CD8-positive, alpha-beta memory T cell (primary cell): Measurements from ENCODE around the gene CAPG. TPM values are rescaled to one million over a fixed set of nuclear protein-coding genes. Genes with fewer than 3 reads are reported as not detected.
A peak's percentile ranks its signal among the peaks of the same experiment; 100 is the strongest.

Experiments used
- CTCF ChIA-PET: fragments of 350-600 bp; sonication (Branson Sonifier 250); formaldehyde crosslinking; loops from one replicate; lab custom pipeline; 2021; ENCODE audit warnings: antibody characterized with exemption; lab: Charles Lee
- POLR2A ChIA-PET: fragments of 350-600 bp; sonication (Branson Sonifier 250); formaldehyde crosslinking; loops from one replicate; lab custom pipeline; 2021; ENCODE audit warnings: antibody characterized with exemption; lab: Charles Lee
- DNase-seq, 5 donors: peaks; one replicate each; pipeline versions ENCODE4 v3.0.0 to v3.0.0-alpha.2; 2020 to 2022; ENCODE audit warnings: mixed read lengths in 1 of 5
- H3K27ac ChIP-seq: one replicate; pipeline ENCODE4 v1.7.0; 2013; ENCODE audit warnings: low read depth, mild to moderate bottlenecking, low read length, moderate library complexity
- H3K27me3 ChIP-seq: 2 replicates; pipeline ENCODE4 v1.7.0; 2013; ENCODE audit warnings: low read length, mild to moderate bottlenecking; ENCODE audit not compliant: insufficient read depth, poor library complexity, severe bottlenecking
- H3K36me3 ChIP-seq: 2 replicates; pipeline ENCODE4 v1.7.0; 2013; ENCODE audit warnings: mild to moderate bottlenecking, low read length, moderate library complexity; ENCODE audit not compliant: insufficient read depth
- H3K4me1 ChIP-seq: 2 replicates; pipeline ENCODE4 v1.7.0; 2013; ENCODE audit warnings: mild to moderate bottlenecking, low read length, moderate library complexity; ENCODE audit not compliant: insufficient read depth
- H3K4me3 ChIP-seq: 2 replicates; pipeline ENCODE4 v1.7.0; 2013; ENCODE audit warnings: mild to moderate bottlenecking, low read length
- H3K9me3 ChIP-seq: 2 replicates; pipeline ENCODE4 v1.7.0; 2013; ENCODE audit warnings: mild to moderate bottlenecking, low read length
- H3K27ac Mint-ChIP-seq, 8 donors: one replicate each; pipeline ENCODE4 v1.8.0; 2020 to 2021; ENCODE audit warnings: mixed read lengths in 8 of 8, mild to moderate bottlenecking in 6 of 8, inconsistent platforms in 3 of 8, moderate library complexity in 3 of 8
- H3K27me3 Mint-ChIP-seq, 2 donors: one replicate each; pipeline ENCODE4 v1.8.0; 2020 to 2021; ENCODE audit warnings: mixed read lengths in 2 of 2, mild to moderate bottlenecking in 1 of 2, moderate library complexity in 1 of 2
- H3K36me3 Mint-ChIP-seq, 3 donors: one replicate each; pipeline ENCODE4 v1.8.0; 2020 to 2021; ENCODE audit warnings: mixed read lengths in 3 of 3, inconsistent platforms in 1 of 3, mild to moderate bottlenecking in 1 of 3
- H3K4me1 Mint-ChIP-seq, 3 donors: one replicate each; pipeline ENCODE4 v1.8.0; 2020 to 2021; ENCODE audit warnings: mixed read lengths in 3 of 3, inconsistent platforms in 1 of 3, mild to moderate bottlenecking in 1 of 3
- H3K4me3 Mint-ChIP-seq, 7 donors: one replicate each; pipeline ENCODE4 v1.8.0; 2020 to 2021; ENCODE audit warnings: mixed read lengths in 7 of 7, mild to moderate bottlenecking in 6 of 7, moderate library complexity in 4 of 7, inconsistent platforms in 2 of 7
- H3K9me3 Mint-ChIP-seq, 5 donors: one replicate each; pipeline ENCODE4 v1.8.0; 2020 to 2022; ENCODE audit warnings: mixed read lengths in 5 of 5, mild to moderate bottlenecking in 3 of 5, moderate library complexity in 2 of 5, inconsistent platforms in 1 of 5
- polyA plus RNA-seq: library from polyadenylated mRNA; unstranded; fragments of 300-500 nt; fragmentation: Illumina TruSeq; gene quantifications from one replicate; pipeline ENCODE4 v1.2.3, GENCODE V29; 2021
- total RNA-seq, 2 experiments: library from RNA; stranded (reverse); gene quantifications; one replicate each; pipeline ENCODE4 v1.2.3, GENCODE V29; 2021

Gene CAPG
- total and polyA plus RNA-seq, 3 experiments from 2014 or later: 22.3 to 36.0 (median 22.8) TPM

- no peaks in the 10 kb centered on the region for H3K36me3 Mint-ChIP-seq
- no peaks in the 10 kb centered on the region for H3K4me1 Mint-ChIP-seq
- Histone ChIP-seq H3K4me1 (no peaks in the 10 kb centered on the region), H3K9me3 (no peaks in the 10 kb centered on the region), H3K36me3 (no peaks in the 10 kb centered on the region), H3K4me3 (no peak overlapping the region), H3K27ac (no peak overlapping the region), H3K27me3 (no peaks in the 10 kb centered on the region)
- POLR2A ChIA-PET: no interaction called here
- H3K4me3 Mint-ChIP-seq: no peak overlapping the region
- peaks cover 0 to 1% of the 10 kb centered on the region in 2 donors for H3K27me3 Mint-ChIP-seq
- no peak for DNase-seq
- no peaks in the 10 kb centered on the region for H3K9me3 Mint-ChIP-seq
- CTCF ChIA-PET: interaction anchor here (0.6 kb wide), 1 partner anchor 11 kb away, joined by 3 read pairs; no protein-coding TSS in a partner anchor
- no peak overlapping the region for H3K27ac Mint-ChIP-seq
These were observed 39.0 kb upstream of the CAPG start for GRCh38 chr2:85449214-85449588.

- Mint-ChIP-seq H3K9me3 (no peaks in the 10 kb centered on the region), H3K27me3 (peaks cover 0 to 1% of the 10 kb centered on the region in 2 donors), H3K4me3 (no peak overlapping the region), H3K4me1 (no peaks in the 10 kb centered on the region), H3K27ac (peak overlapping the region in 1 of 8 donors; percentile 29), H3K36me3 (no peaks in the 10 kb centered on the region)
- ChIA-PET CTCF (interaction anchor here (1.4 kb wide), 1 partner anchor 106 kb away, joined by 3 read pairs; no protein-coding TSS in a partner anchor), POLR2A (no interaction called here)
- DNase-seq: no peak
- no peaks in the 10 kb centered on the region for H3K9me3 ChIP-seq
- no peak overlapping the region for H3K4me3 ChIP-seq
- no peaks in the 10 kb centered on the region for H3K36me3 ChIP-seq
- no peaks in the 10 kb centered on the region for H3K27me3 ChIP-seq
- no peak overlapping the region for H3K27ac ChIP-seq
- H3K4me1 ChIP-seq: no peaks in the 10 kb centered on the region
These were observed 38.5 kb upstream of the CAPG start for GRCh38 chr2:85448461-85449213.

- ChIA-PET POLR2A (no interaction called here), CTCF (interaction anchor here (2.4 kb wide), 1 partner anchor 105 kb away, joined by 6 read pairs; no protein-coding TSS in a partner anchor)
- Mint-ChIP-seq H3K4me3 (no peak overlapping the region), H3K36me3 (no peaks in the 10 kb centered on the region), H3K27me3 (peaks cover 0 to 1% of the 10 kb centered on the region in 2 donors), H3K27ac (no peak overlapping the region), H3K9me3 (no peaks in the 10 kb centered on the region), H3K4me1 (no peaks in the 10 kb centered on the region)
- Histone ChIP-seq H3K9me3 (no peaks in the 10 kb centered on the region), H3K27me3 (no peaks in the 10 kb centered on the region), H3K27ac (no peak overlapping the region), H3K4me1 (no peaks in the 10 kb centered on the region), H3K4me3 (no peak overlapping the region), H3K36me3 (no peaks in the 10 kb centered on the region)
- DNase-seq: no peak
These were observed 37.0 kb upstream of the CAPG start for GRCh38 chr2:85447222-85447585.

GRCh38 chr2:85446296-85447221 lies 36.4 kb upstream of the CAPG start:
- peak overlapping the region in 1 of 8 donors; percentile 30 for H3K27ac Mint-ChIP-seq
- H3K4me3 Mint-ChIP-seq: no peak overlapping the region
- H3K36me3 Mint-ChIP-seq: no peaks in the 10 kb centered on the region
- Histone ChIP-seq H3K27ac (no peak overlapping the region), H3K4me1 (no peaks in the 10 kb centered on the region), H3K36me3 (no peaks in the 10 kb centered on the region), H3K9me3 (no peaks in the 10 kb centered on the region), H3K4me3 (no peak overlapping the region), H3K27me3 (no peaks in the 10 kb centered on the region)
- no peaks in the 10 kb centered on the region for H3K9me3 Mint-ChIP-seq
- DNase-seq: no peak
- CTCF ChIA-PET: interaction anchor here (2.4 kb wide), 1 partner anchor 105 kb away, joined by 6 read pairs; no protein-coding TSS in a partner anchor
- H3K4me1 Mint-ChIP-seq: no peaks in the 10 kb centered on the region
- POLR2A ChIA-PET: no interaction called here
- peaks cover 0 to 2% of the 10 kb centered on the region in 2 donors for H3K27me3 Mint-ChIP-seq

GRCh38 chr2:85445316-85446295 lies 35.4 kb upstream of the CAPG start:
- no peak overlapping the region for H3K4me3 Mint-ChIP-seq
- peaks cover 0 to 2% of the 10 kb centered on the region in 2 donors for H3K27me3 Mint-ChIP-seq
- no peak for DNase-seq
- H3K36me3 ChIP-seq: no peaks in the 10 kb centered on the region
- H3K27ac ChIP-seq: no peak overlapping the region
- H3K9me3 Mint-ChIP-seq: no peaks in the 10 kb centered on the region
- no peaks in the 10 kb centered on the region for H3K9me3 ChIP-seq
- H3K4me1 ChIP-seq: no peaks in the 10 kb centered on the region
- H3K36me3 Mint-ChIP-seq: no peaks in the 10 kb centered on the region
- H3K4me1 Mint-ChIP-seq: no peaks in the 10 kb centered on the region
- no peaks in the 10 kb centered on the region for H3K27me3 ChIP-seq
- H3K4me3 ChIP-seq: no peak overlapping the region
- no peak overlapping the region for H3K27ac Mint-ChIP-seq
- ChIA-PET CTCF (interaction anchor here (2.4 kb wide), 1 partner anchor 106 kb away, joined by 6 read pairs; no protein-coding TSS in a partner anchor), POLR2A (no interaction called here)

GRCh38 chr2:85444629-85445172 lies 34.5 kb upstream of the CAPG start:
- H3K27ac ChIP-seq: no peak overlapping the region
- POLR2A ChIA-PET: no interaction called here
- no peaks in the 10 kb centered on the region for H3K36me3 ChIP-seq
- H3K4me1 Mint-ChIP-seq: peaks cover 0 to 5% (median 4%) of the 10 kb centered on the region in 3 donors
- H3K27me3 ChIP-seq: no peaks in the 10 kb centered on the region
- no peaks in the 10 kb centered on the region for H3K36me3 Mint-ChIP-seq
- H3K4me3 ChIP-seq: no peak overlapping the region
- DNase-seq: no peak
- H3K9me3 Mint-ChIP-seq: no peaks in the 10 kb centered on the region
- CTCF ChIA-PET: no interaction called here
- H3K4me1 ChIP-seq: peaks cover 6% of the 10 kb centered on the region
- no peak overlapping the region for H3K4me3 Mint-ChIP-seq
- no peaks in the 10 kb centered on the region for H3K9me3 ChIP-seq
- H3K27me3 Mint-ChIP-seq: peaks cover 0 to 2% of the 10 kb centered on the region in 2 donors
- H3K27ac Mint-ChIP-seq: no peak overlapping the region

- POLR2A ChIA-PET: no interaction called here
- CTCF ChIA-PET: interaction anchor here (1.0 to 1.5 kb wide), 2 partner anchors 14 to 111 kb away, joined by 3 to 8 read pairs; no protein-coding TSS in a partner anchor
- no peak overlapping the region for H3K4me3 ChIP-seq
These were observed 31.7 kb upstream of the CAPG start for GRCh38 chr2:85441864-85442263.

More at GRCh38 chr2:85441864-85442263, 31.7 kb upstream of the CAPG start:
- no peaks in the 10 kb centered on the region for H3K36me3 ChIP-seq
- Mint-ChIP-seq H3K4me1 (peaks cover 10 to 26% (median 15%) of the 10 kb centered on the region in 3 donors), H3K27me3 (peaks cover 0 to 2% of the 10 kb centered on the region in 2 donors), H3K27ac (no peak overlapping the region), H3K36me3 (no peaks in the 10 kb centered on the region), H3K4me3 (no peak overlapping the region), H3K9me3 (no peaks in the 10 kb centered on the region)
- no peaks in the 10 kb centered on the region for H3K9me3 ChIP-seq
- H3K4me1 ChIP-seq: peaks cover 21% of the 10 kb centered on the region
- H3K27me3 ChIP-seq: no peaks in the 10 kb centered on the region
- no peak overlapping the region for H3K27ac ChIP-seq
- no peak for DNase-seq
